Activated T-cell treated with anti-CD3 and anti-CD28 coated beads, Interleukin-2, amount 50 U/mL, for 1 hour (primary cell): ENCODE results near the gene AFMID.
"Not testable (repeated sequence)": the region's sequence is repeated elsewhere in the genome, so short reads cannot be mapped to it uniquely, and the experiment has no call there.

ENCODE experiments used
- DNase-seq: peaks from one replicate; pipeline ENCODE4 v3.0.0-alpha.2; 2020

AFMID gene

GRCh38 chr17:78224231-78225087 lies 37.3 kb downstream of the AFMID start:
- no peak for DNase-seq

GRCh38 chr17:78225088-78225865 lies 38.1 kb downstream of the AFMID start:
- no peak for DNase-seq

- DNase-seq, result no peak
These were observed 39.0 kb downstream of the AFMID start for GRCh38 chr17:78226055-78226758.

GRCh38 chr17:78226759-78227454 lies 39.7 kb downstream of the AFMID start:
- DNase-seq, result no peak

GRCh38 chr17:78227455-78227916 lies 40.3 kb downstream of the AFMID start:
- DNase-seq, result no peak

- DNase-seq, result no peak
These were observed 41.0 kb downstream of the AFMID start for GRCh38 chr17:78228176-78228575.

GRCh38 chr17:78230252-78230962 lies 43.2 kb downstream of the AFMID start:
- DNase-seq, result no peak

- no peak for DNase-seq
These were observed 44.1 kb downstream of the AFMID start, which contains the start of gene TMEM235 for GRCh38 chr17:78230996-78231935. TMEM235 (plus strand) TSS chr17:78231631; CDS start chr17:78232024, 393 bp downstream.

- no peak for DNase-seq
These were observed 45.1 kb downstream of the AFMID start for GRCh38 chr17:78231991-78232858.

GRCh38 chr17:78232859-78233173 lies 45.7 kb downstream of the AFMID start:
- DNase-seq, result no peak

- DNase-seq, result no peak
These were observed 46.5 kb downstream of the AFMID start for GRCh38 chr17:78233678-78234077.

- no peak for DNase-seq
These were observed 47.2 kb downstream of the AFMID start for GRCh38 chr17:78234261-78234865.

- not testable (repeated sequence) for DNase-seq
These were observed 47.9 kb downstream of the AFMID start for GRCh38 chr17:78235022-78235421.

- DNase-seq, result no peak
These were observed 48.7 kb downstream of the AFMID start for GRCh38 chr17:78235885-78236284.

GRCh38 chr17:78236362-78237127 lies 49.4 kb downstream of the AFMID start:
- no peak for DNase-seq

- DNase-seq, result no peak
These were observed 50.3 kb downstream of the AFMID start for GRCh38 chr17:78237401-78238012.

- DNase-seq, result no peak
These were observed 51.8 kb downstream of the AFMID start for GRCh38 chr17:78238823-78239488.
